ENCODE results near the gene WAS. TPM values are rescaled to one million over a fixed set of nuclear protein-coding genes. Genes with fewer than 3 reads are reported as not detected.

The WAS gene
- total RNA-seq, 4 donors from 2014 or later = 1.4 to 4.8 (median 3.3) TPM

DNA sequence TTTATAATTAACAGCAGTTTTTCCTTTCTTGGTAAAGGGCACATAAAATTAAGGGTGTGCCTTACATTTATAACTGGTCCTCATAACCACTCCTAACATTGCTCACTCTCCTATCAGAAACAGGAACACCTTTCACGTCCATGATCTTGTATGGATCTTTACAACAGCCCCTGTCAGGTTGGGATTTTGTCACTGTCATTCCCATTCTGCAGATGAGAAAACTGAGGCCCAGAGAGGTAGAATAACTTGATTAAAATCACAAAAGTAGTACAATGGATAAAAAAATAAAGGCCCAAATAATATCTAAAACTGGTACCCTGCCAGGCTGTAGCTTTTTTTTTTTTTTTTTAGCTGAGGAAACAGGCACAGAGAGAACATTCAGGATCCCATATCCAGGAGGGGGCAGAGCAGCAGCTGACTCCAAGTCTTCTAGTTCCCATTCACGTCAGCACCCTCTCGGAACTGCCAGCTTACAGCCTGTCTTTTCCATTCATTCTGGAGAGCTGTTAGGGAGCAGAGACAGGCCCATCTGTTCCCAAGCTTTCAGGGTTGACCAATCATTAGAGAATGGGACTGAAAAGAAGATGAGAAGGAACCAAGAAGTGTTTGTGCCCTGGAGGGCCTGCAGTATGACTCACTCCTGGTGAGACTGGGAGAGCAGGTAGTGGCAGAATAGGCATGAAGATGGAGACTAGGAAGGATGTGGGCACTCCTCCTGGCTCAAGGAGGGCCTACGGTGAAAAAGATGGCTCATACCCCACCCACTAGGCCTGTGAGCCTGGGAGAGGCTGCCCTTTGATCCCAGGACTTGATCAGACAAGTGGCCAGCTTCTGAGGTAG, 20.3 kb downstream of the WAS start:
- no peaks in the 10 kb centered on the region for H3K36me3 ChIP-seq
- DNase-seq = no peak
- intact Hi-C loops (cut with DNase I) = no loop called here

DNA sequence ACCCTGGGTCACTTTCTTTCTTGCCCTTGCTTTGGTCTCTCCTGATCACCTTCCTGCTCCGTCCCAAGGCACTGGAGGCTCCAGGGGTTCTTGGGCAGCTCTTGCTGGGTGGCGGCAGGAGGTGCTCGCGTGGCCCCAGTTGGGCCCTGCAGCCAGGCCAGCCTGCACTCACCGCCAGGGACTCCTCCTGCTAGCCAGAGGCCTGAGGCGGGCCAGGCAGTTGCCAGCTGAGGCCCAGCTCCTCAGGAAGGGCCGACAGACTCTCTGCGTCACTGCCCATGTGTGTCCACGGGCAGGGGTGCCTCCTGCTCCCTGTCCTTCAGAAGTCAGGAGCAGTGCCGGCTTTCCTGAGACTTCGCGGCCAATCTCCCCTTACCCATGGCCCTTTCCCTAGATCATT, 22.3 kb downstream of the WAS start:
- TF ChIP-seq POLR2A (IDR thresholded peaks at IDR 0.05) = no peak
- TF ChIP-seq, protein P1, sequence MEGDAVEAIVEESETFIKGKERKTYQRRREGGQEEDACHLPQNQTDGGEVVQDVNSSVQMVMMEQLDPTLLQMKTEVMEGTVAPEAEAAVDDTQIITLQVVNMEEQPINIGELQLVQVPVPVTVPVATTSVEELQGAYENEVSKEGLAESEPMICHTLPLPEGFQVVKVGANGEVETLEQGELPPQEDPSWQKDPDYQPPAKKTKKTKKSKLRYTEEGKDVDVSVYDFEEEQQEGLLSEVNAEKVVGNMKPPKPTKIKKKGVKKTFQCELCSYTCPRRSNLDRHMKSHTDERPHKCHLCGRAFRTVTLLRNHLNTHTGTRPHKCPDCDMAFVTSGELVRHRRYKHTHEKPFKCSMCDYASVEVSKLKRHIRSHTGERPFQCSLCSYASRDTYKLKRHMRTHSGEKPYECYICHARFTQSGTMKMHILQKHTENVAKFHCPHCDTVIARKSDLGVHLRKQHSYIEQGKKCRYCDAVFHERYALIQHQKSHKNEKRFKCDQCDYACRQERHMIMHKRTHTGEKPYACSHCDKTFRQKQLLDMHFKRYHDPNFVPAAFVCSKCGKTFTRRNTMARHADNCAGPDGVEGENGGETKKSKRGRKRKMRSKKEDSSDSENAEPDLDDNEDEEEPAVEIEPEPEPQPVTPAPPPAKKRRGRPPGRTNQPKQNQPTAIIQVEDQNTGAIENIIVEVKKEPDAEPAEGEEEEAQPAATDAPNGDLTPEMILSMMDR (IDR thresholded peaks at IDR 0.05) = no peak
- no peak for DNase-seq
- Histone ChIP-seq H3K27ac (no peak overlapping the region), H3K9me3 (no peaks in the 10 kb centered on the region), H3K27me3 (no peaks in the 10 kb centered on the region), H3K4me1 (no peaks in the 10 kb centered on the region), H3K4me3 (replicated peaks in 1 of 3) (no peak overlapping the region), H3K36me3 (no peaks in the 10 kb centered on the region)
- intact Hi-C loops (cut with DNase I) = no loop called here
- 100% methylated on average over 1 of the region's 12 CpGs; no CpG with 5 or more reads in 1 of the 2 donors for WGBS, 2 donors

More for the DNA sequence above, 20.3 kb downstream of the WAS start:
- no peak overlapping the region for H3K27ac ChIP-seq
- H3K9me3 ChIP-seq = no peaks in the 10 kb centered on the region
- H3K4me1 ChIP-seq = no peaks in the 10 kb centered on the region
- H3K4me3 ChIP-seq (replicated peaks in 1 of 3) = no peak overlapping the region
- no peak for TF ChIP-seq POLR2A (IDR thresholded peaks at IDR 0.05)
- TF ChIP-seq, protein P1 (IDR thresholded peaks at IDR 0.05) = no peak
- WGBS, 2 donors = 70 to 76% methylated on average over 4 of the region's 4 CpGs
- no peaks in the 10 kb centered on the region for H3K27me3 ChIP-seq

DNA sequence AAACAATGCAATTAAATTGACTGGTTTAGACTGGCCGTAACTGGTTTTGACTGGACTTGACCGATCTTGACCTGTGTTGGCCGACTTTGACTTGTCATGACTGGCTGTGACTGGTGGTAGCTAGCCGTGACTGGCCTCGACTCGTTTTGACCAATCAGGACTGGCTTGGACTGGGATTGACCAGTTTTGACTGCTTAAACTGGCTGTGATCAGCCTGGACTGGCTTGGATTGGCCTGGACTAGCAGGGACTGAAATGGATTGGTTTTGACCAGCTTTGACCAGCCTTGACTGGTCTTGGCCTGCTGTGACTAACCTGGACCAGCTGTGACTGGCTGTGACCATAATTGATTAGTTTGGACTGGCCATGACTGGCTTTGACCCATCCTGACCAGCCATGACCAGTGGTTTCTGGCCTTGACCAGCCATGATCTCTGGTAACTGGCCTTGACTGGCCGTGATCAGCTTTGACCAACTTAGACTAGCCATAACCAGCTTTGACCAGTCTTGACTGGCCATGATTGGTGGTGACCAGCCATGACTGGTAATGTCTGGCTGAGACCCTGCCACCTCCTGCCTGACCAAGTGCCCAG, 26.0 kb downstream of the WAS start:
- Histone ChIP-seq H3K9me3 (no peaks in the 10 kb centered on the region), H3K27me3 (no peaks in the 10 kb centered on the region), H3K36me3 (no peaks in the 10 kb centered on the region), H3K4me1 (no peaks in the 10 kb centered on the region), H3K27ac (no peak overlapping the region), H3K4me3 (replicated peaks in 1 of 3) (no peak overlapping the region)
- TF ChIP-seq, protein P1 (IDR thresholded peaks at IDR 0.05) = no peak
- TF ChIP-seq POLR2A (IDR thresholded peaks at IDR 0.05) = no peak
- intact Hi-C loops (cut with DNase I) = no loop called here
- DNase-seq = no peak
- WGBS, 2 donors = 95% methylated on average over 7 of the region's 7 CpGs; no CpG with 5 or more reads in 1 of the 2 donors

DNA sequence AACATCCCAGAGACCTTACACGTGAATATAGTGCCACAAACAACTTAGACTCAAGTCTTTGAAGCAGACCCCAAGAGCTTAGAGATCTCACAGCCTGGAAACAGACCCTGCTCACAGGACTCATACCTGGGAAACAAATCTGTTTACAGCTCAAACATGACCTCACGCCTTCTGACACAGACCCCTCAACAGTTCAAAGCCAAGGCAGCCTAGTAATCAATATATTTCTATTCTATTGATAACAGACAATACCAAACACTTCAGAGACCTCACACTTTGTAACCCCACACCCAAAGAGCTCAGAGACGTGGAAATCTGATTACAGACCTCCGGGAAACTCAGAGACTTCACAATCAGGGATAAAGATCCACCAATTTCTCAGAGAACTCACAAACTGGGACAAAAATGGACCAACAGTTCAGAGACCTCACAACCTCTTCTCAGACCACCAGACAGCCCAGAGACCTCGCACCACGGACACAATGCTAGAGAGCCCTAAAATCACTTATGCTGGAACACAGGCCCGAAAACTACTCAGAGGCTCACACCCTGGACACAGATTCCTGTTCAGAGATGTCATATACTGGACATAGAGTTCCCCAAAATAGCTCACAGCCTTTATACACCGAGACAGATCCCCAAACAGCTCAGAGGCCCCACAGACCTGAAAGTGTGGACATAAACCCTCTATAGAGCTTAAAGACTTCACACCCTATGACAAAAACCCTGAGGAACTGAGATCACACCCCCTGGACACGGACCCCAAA, 27.7 kb downstream of the WAS start:
- H3K9me3 ChIP-seq = no peaks in the 10 kb centered on the region
- no peaks in the 10 kb centered on the region for H3K27me3 ChIP-seq
- H3K4me3 ChIP-seq (replicated peaks in 1 of 3) = no peak overlapping the region
- no peak for TF ChIP-seq POLR2A (IDR thresholded peaks at IDR 0.05)
- TF ChIP-seq, protein P1 (IDR thresholded peaks at IDR 0.05) = no peak
- no peak overlapping the region for H3K27ac ChIP-seq
- no peaks in the 10 kb centered on the region for H3K4me1 ChIP-seq
- intact Hi-C loops (cut with DNase I) = no loop called here
- WGBS, 2 donors = 71 to 80% methylated on average over 2 to 8 of the region's 9 CpGs
- no peak for DNase-seq
- H3K36me3 ChIP-seq = no peaks in the 10 kb centered on the region
